ENCODE measurements around the gene EHMT1. TPM values are rescaled to one million over a fixed set of nuclear protein-coding genes. Genes with fewer than 3 reads are reported as not detected.

Gene EHMT1
- total and polyA plus RNA-seq, 2 of the 13 experiments (the other 11 are each of a cell fraction or from before 2014, with no cell fraction given), result 23.0 to 27.1 TPM

DNA sequence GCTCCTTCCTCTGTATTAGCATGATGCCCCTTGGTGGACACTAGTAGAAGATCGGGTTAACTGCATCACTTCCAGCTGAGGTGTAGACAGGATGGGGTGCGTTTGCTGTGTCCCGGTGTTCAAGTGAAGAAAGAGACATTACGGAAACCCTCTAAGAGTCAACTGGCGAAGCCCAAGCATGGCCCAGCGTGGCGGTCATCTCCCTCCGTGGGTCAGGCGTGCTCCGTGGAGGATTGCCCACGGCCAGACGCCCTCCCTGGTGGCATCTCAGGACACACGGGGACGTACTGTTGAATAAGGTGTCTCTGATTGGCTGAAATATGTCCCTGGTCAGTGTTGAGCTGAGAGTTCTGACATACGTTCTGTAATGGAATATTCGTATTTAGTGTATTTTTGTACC, 139.3 kb downstream of the EHMT1 start:
- DNase-seq (ENCODE audit: low spot score) (no peak), ATAC-seq (no peak), FAIRE-seq (no peak)
- no peak overlapping the region for H3K4me3 ChIP-seq (replicated peaks in 1 of 3; ENCODE audit: insufficient read depth in 1 of 3, low read depth in 2 of 3, low read length in 3 of 3)
- no peak overlapping the region for H3K4me2 ChIP-seq (ENCODE audit: low read depth, low read length)
- 96% methylated on average over 10 of the region's 16 CpGs for WGBS (ENCODE audit: low lambda C conversion rate)
- H2AFZ ChIP-seq (ENCODE audit: low read length), result no peak overlapping the region
- BruUV-seq (replicated peaks), result no TSS peak
- H3K27ac ChIP-seq (ENCODE audit: extremely low read length, insufficient read depth, low read length), result no peak overlapping the region
- intact Hi-C loops (cut with micrococcal nuclease; ENCODE audit: unreplicated experiment), result no loop called here
- H4K20me1 ChIP-seq (ENCODE audit: insufficient read depth, low read length), result no peaks in the 10 kb centered on the region
- no peaks in the 10 kb centered on the region for H3K4me1 ChIP-seq (ENCODE audit: insufficient read depth, low read length)
- POLR2A ChIA-PET, result no interaction called here
- no peak for TF ChIP-seq PHF5A (CRISPR knock-in tag; IDR thresholded peaks at IDR 0.05; ENCODE audit: low read depth, unreplicated experiment)
- TF ChIP-seq ZNF790 (CRISPR knock-in tag; IDR thresholded peaks at IDR 0.05; ENCODE audit: borderline replicate concordance), result no peak
- TF ChIP-seq TOE1 (CRISPR knock-in tag; IDR thresholded peaks at IDR 0.05), result no peak
- no peak for TF ChIP-seq ZNF367 (CRISPR knock-in tag; IDR thresholded peaks at IDR 0.05; ENCODE audit: borderline replicate concordance)
- TF ChIP-seq, protein P1, sequence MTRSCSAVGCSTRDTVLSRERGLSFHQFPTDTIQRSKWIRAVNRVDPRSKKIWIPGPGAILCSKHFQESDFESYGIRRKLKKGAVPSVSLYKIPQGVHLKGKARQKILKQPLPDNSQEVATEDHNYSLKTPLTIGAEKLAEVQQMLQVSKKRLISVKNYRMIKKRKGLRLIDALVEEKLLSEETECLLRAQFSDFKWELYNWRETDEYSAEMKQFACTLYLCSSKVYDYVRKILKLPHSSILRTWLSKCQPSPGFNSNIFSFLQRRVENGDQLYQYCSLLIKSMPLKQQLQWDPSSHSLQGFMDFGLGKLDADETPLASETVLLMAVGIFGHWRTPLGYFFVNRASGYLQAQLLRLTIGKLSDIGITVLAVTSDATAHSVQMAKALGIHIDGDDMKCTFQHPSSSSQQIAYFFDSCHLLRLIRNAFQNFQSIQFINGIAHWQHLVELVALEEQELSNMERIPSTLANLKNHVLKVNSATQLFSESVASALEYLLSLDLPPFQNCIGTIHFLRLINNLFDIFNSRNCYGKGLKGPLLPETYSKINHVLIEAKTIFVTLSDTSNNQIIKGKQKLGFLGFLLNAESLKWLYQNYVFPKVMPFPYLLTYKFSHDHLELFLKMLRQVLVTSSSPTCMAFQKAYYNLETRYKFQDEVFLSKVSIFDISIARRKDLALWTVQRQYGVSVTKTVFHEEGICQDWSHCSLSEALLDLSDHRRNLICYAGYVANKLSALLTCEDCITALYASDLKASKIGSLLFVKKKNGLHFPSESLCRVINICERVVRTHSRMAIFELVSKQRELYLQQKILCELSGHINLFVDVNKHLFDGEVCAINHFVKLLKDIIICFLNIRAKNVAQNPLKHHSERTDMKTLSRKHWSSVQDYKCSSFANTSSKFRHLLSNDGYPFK (CRISPR knock-in tag; IDR thresholded peaks at IDR 0.05; ENCODE audit: borderline replicate concordance), result no peak
- TF ChIP-seq ZNF562 (CRISPR knock-in tag; IDR thresholded peaks at IDR 0.05; ENCODE audit: borderline replicate concordance), result no peak
- TF ChIP-seq AGO2 (optimal IDR thresholded peaks at IDR 0.05; ENCODE audit: low read depth, low read length), result no peak
- no peak for TF ChIP-seq SRSF1 (optimal IDR thresholded peaks at IDR 0.05; ENCODE audit: low read depth, low read length)
- TF ChIP-seq ZNF652 (CRISPR knock-in tag; IDR thresholded peaks at IDR 0.05; ENCODE audit: borderline replicate concordance, low read depth), result no peak
- TF ChIP-seq, protein P2, sequence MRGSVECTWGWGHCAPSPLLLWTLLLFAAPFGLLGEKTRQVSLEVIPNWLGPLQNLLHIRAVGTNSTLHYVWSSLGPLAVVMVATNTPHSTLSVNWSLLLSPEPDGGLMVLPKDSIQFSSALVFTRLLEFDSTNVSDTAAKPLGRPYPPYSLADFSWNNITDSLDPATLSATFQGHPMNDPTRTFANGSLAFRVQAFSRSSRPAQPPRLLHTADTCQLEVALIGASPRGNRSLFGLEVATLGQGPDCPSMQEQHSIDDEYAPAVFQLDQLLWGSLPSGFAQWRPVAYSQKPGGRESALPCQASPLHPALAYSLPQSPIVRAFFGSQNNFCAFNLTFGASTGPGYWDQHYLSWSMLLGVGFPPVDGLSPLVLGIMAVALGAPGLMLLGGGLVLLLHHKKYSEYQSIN (CRISPR knock-in tag; IDR thresholded peaks at IDR 0.05; ENCODE audit: borderline replicate concordance), result no peak
- no peak for TF ChIP-seq REL (CRISPR knock-in tag; conservative IDR thresholded peaks at IDR 0.05)
- no peak for TF ChIP-seq ZBTB7A (CRISPR knock-in tag; IDR thresholded peaks at IDR 0.05)
- TF ChIP-seq, protein P3, sequence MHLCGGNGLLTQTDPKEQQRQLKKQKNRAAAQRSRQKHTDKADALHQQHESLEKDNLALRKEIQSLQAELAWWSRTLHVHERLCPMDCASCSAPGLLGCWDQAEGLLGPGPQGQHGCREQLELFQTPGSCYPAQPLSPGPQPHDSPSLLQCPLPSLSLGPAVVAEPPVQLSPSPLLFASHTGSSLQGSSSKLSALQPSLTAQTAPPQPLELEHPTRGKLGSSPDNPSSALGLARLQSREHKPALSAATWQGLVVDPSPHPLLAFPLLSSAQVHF (CRISPR knock-in tag; IDR thresholded peaks at IDR 0.05), result no peak
- TF ChIP-seq KDM2A (CRISPR knock-in tag; IDR thresholded peaks at IDR 0.05; ENCODE audit: borderline replicate concordance, low read depth), result no peak
- TF ChIP-seq SNAPC2 (CRISPR knock-in tag; IDR thresholded peaks at IDR 0.05), result no peak
- TF ChIP-seq, protein P4, sequence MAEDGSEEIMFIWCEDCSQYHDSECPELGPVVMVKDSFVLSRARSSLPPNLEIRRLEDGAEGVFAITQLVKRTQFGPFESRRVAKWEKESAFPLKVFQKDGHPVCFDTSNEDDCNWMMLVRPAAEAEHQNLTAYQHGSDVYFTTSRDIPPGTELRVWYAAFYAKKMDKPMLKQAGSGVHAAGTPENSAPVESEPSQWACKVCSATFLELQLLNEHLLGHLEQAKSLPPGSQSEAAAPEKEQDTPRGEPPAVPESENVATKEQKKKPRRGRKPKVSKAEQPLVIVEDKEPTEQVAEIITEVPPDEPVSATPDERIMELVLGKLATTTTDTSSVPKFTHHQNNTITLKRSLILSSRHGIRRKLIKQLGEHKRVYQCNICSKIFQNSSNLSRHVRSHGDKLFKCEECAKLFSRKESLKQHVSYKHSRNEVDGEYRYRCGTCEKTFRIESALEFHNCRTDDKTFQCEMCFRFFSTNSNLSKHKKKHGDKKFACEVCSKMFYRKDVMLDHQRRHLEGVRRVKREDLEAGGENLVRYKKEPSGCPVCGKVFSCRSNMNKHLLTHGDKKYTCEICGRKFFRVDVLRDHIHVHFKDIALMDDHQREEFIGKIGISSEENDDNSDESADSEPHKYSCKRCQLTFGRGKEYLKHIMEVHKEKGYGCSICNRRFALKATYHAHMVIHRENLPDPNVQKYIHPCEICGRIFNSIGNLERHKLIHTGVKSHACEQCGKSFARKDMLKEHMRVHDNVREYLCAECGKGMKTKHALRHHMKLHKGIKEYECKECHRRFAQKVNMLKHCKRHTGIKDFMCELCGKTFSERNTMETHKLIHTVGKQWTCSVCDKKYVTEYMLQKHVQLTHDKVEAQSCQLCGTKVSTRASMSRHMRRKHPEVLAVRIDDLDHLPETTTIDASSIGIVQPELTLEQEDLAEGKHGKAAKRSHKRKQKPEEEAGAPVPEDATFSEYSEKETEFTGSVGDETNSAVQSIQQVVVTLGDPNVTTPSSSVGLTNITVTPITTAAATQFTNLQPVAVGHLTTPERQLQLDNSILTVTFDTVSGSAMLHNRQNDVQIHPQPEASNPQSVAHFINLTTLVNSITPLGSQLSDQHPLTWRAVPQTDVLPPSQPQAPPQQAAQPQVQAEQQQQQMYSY (CRISPR knock-in tag; IDR thresholded peaks at IDR 0.05), result no peak
- TF ChIP-seq RNF2 (conservative IDR thresholded peaks at IDR 0.05; ENCODE audit: low read depth), result no peak
- TF ChIP-seq FOXA1 (IDR thresholded peaks at IDR 0.05), result no peak
- no peak for TF ChIP-seq FOXA1 (CRISPR knock-in tag; IDR thresholded peaks at IDR 0.05)
- H3K79me2 ChIP-seq (ENCODE audit: insufficient read depth, low read length), result no peaks in the 10 kb centered on the region
- H3K9me3 ChIP-seq (ENCODE audit: low read length), result no peaks in the 10 kb centered on the region
- in situ Hi-C loops (cut with HindIII; ENCODE audit: extremely low pct_ligation_motif_present, low pct_unique_long_range_greater_than_20kb), result no loop called here
- CTCF ChIA-PET (ENCODE audit: low intra/inter-chr PET ratio, low total read pairs), result no interaction called here
- H3K9ac ChIP-seq (ENCODE audit: insufficient read depth, low read depth, low read length), result no peak overlapping the region
- H3K27me3 ChIP-seq (ENCODE audit: control insufficient read depth in 1 of 2, insufficient read depth in 2 of 2, low read length in 2 of 2), result no peaks in the 10 kb centered on the region
- peaks cover 17 to 59% of the 10 kb centered on the region in 2 experiments for H3K36me3 ChIP-seq (replicated peaks in 1 of 2; ENCODE audit: control insufficient read depth in 1 of 2, insufficient read depth in 2 of 2, low read length in 2 of 2)

Data from HepG2 (cell line).